MCF 10A (cell line): ENCODE results near the gene RGL2. TPM values are rescaled to one million over a fixed set of nuclear protein-coding genes. Genes with fewer than 3 reads are reported as not detected.
"Not testable (repeated sequence)": the region's sequence is repeated elsewhere in the genome, so short reads cannot be mapped to it uniquely, and the experiment has no call there.

Experiments
- BruUV-seq: library from RNA; stranded (reverse); fragments of 400-500 nt; replicated peaks from 2 replicates; lab custom pipeline; 2021; lab: Mats Ljungman, UMichigan
- CTCF ChIA-PET: fragments of 300-600 bp; sonication (Branson Sonifier 250); formaldehyde crosslinking; extraction: SDS; loops from one replicate; lab custom pipeline; 2021; ENCODE audit warnings: antibody characterized with exemption, inconsistent platforms; lab: Yijun Ruan, JAX
- POLR2A ChIA-PET: fragments of 300-600, 350-650 bp; sonication (Branson Sonifier 250); formaldehyde crosslinking; extraction: SDS; loops from one replicate; lab custom pipeline; 2020; ENCODE audit warnings: antibody characterized with exemption, inconsistent platforms; lab: Yijun Ruan, JAX
- DNase-seq: peaks from one replicate; pipeline ENCODE4 v3.0.0-alpha.2; 2018; ENCODE audit not compliant: unreplicated experiment
- H3K27ac Mint-ChIP-seq: one replicate; pipeline ENCODE4 v1.8.0; 2022; ENCODE audit warnings: mild to moderate bottlenecking, low read depth, mixed read lengths; ENCODE audit not compliant: unreplicated experiment
- H3K27me3 Mint-ChIP-seq: one replicate; pipeline ENCODE4 v1.8.0; 2022; ENCODE audit warnings: mixed read lengths; ENCODE audit not compliant: insufficient read depth, unreplicated experiment
- H3K36me3 Mint-ChIP-seq: one replicate; pipeline ENCODE4 v1.8.0; 2022; ENCODE audit warnings: mild to moderate bottlenecking, moderate library complexity, mixed read lengths; ENCODE audit not compliant: insufficient read depth, unreplicated experiment
- H3K4me1 Mint-ChIP-seq: one replicate; pipeline ENCODE4 v1.8.0; 2022; ENCODE audit warnings: mixed read lengths; ENCODE audit not compliant: insufficient read depth, unreplicated experiment
- H3K4me3 Mint-ChIP-seq: one replicate; pipeline ENCODE4 v1.8.0; 2022; ENCODE audit warnings: mild to moderate bottlenecking, moderate library complexity, mixed read lengths; ENCODE audit not compliant: unreplicated experiment
- H3K9me3 Mint-ChIP-seq: one replicate; pipeline ENCODE4 v1.8.0; 2022; ENCODE audit warnings: mixed read lengths; ENCODE audit not compliant: unreplicated experiment
- intact Hi-C: fragments of 100-400 bp; cut with micrococcal nuclease; formaldehyde crosslinking; loops from 2 replicates; pipeline ENCODE4 v1.14.1; 2022
- total RNA-seq: library from RNA; stranded (reverse); gene quantifications from 2 replicates; pipeline ENCODE4 v1.2.3, GENCODE V29; 2022
- TF ChIP-seq, protein P1 (sequence below): fragments of 200-600 bp; IDR thresholded peaks from one replicate; pipeline ENCODE4 v1.8.0; 2022; ENCODE audit warnings: antibody characterized with exemption, mild to moderate bottlenecking; ENCODE audit not compliant: unreplicated experiment

Gene RGL2
- total RNA-seq, 1 experiment from 2014 or later: 30.4 TPM

- no peak overlapping the region for H3K27ac Mint-ChIP-seq
- no peaks in the 10 kb centered on the region for H3K27me3 Mint-ChIP-seq
- no peaks in the 10 kb centered on the region for H3K9me3 Mint-ChIP-seq
- intact Hi-C loops: no loop called here
- BruUV-seq: no TSS peak
- CTCF ChIA-PET: interaction anchor here (0.6 to 2.5 kb wide), 16 partner anchors 8 to 530 kb away, joined by 3 to 17 read pairs (median 4); partner anchors contain the start of genes KIFC1 and ZBTB22
- H3K4me1 Mint-ChIP-seq: peaks cover 15% of the 10 kb centered on the region
- TF ChIP-seq, protein P1, sequence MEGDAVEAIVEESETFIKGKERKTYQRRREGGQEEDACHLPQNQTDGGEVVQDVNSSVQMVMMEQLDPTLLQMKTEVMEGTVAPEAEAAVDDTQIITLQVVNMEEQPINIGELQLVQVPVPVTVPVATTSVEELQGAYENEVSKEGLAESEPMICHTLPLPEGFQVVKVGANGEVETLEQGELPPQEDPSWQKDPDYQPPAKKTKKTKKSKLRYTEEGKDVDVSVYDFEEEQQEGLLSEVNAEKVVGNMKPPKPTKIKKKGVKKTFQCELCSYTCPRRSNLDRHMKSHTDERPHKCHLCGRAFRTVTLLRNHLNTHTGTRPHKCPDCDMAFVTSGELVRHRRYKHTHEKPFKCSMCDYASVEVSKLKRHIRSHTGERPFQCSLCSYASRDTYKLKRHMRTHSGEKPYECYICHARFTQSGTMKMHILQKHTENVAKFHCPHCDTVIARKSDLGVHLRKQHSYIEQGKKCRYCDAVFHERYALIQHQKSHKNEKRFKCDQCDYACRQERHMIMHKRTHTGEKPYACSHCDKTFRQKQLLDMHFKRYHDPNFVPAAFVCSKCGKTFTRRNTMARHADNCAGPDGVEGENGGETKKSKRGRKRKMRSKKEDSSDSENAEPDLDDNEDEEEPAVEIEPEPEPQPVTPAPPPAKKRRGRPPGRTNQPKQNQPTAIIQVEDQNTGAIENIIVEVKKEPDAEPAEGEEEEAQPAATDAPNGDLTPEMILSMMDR: no peak
- H3K4me3 Mint-ChIP-seq: no peak overlapping the region
- H3K36me3 Mint-ChIP-seq: no peaks in the 10 kb centered on the region
- DNase-seq: no peak
- POLR2A ChIA-PET: interaction anchor here (0.7 to 2.2 kb wide), 7 partner anchors 10 to 370 kb away, joined by 3 to 10 read pairs (median 4); partner anchors contain the start of genes PFDN6 and WDR46
Observed at GRCh38 chr6:33343953-33344611, 45.3 kb upstream of the RGL2 start.

DNA sequence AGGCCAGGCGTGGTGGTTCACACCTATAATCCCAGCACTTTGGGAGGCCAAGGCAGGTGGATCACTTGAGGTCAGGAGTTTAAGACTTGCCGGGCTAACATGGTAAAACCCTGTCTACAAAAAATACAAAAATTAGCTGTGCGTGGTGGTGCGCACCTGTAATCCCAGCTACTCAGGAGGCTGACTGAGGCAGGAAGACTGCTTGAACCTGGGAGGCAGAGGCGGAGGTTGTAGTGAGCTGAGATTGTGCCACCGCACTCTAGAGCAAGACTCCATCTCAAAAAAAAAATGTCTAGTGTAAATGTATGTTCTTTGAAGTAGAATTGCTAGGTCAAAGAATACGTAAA is 44.8 kb upstream of the RGL2 start:
- DNase-seq, H3K4me3 Mint-ChIP-seq, H3K9me3 Mint-ChIP-seq, H3K36me3 Mint-ChIP-seq, H3K27me3 Mint-ChIP-seq, H3K27ac Mint-ChIP-seq, BruUV-seq, intact Hi-C loops: not testable (repeated sequence)
- peaks cover 15% of the 10 kb centered on the region for H3K4me1 Mint-ChIP-seq
- ChIA-PET POLR2A (interaction anchor here (0.7 to 2.2 kb wide), 3 partner anchors 10 to 54 kb away, joined by 3 to 7 read pairs (median 4); partner anchors contain the start of genes PFDN6 and WDR46), CTCF (interaction anchor here (0.7 to 1.4 kb wide), 4 partner anchors 19 to 529 kb away, joined by 3 to 4 read pairs (median 4); partner anchors contain the start of gene KIFC1)

- no TSS peak for BruUV-seq
- no peaks in the 10 kb centered on the region for H3K27me3 Mint-ChIP-seq
- ChIA-PET CTCF (no interaction called here), POLR2A (no interaction called here)
- no peaks in the 10 kb centered on the region for H3K4me1 Mint-ChIP-seq
- H3K4me3 Mint-ChIP-seq: no peak overlapping the region
- no peak overlapping the region for H3K27ac Mint-ChIP-seq
- no peaks in the 10 kb centered on the region for H3K36me3 Mint-ChIP-seq
- TF ChIP-seq, protein P1: no peak
- no peak for DNase-seq
- intact Hi-C loops: no loop called here
- H3K9me3 Mint-ChIP-seq: no peaks in the 10 kb centered on the region
Observed at GRCh38 chr6:33339193-33339592, 40.5 kb upstream of the RGL2 start.

- H3K4me1 Mint-ChIP-seq: no peaks in the 10 kb centered on the region
- H3K9me3 Mint-ChIP-seq: no peaks in the 10 kb centered on the region
- BruUV-seq: no TSS peak
- H3K27ac Mint-ChIP-seq: no peak overlapping the region
- ChIA-PET CTCF (interaction anchor here (0.9 to 1.5 kb wide), 3 partner anchors 9 to 38 kb away, joined by 3 to 9 read pairs (median 4); no protein-coding TSS in a partner anchor), POLR2A (no interaction called here)
- no peak overlapping the region for H3K4me3 Mint-ChIP-seq
- no peaks in the 10 kb centered on the region for H3K36me3 Mint-ChIP-seq
- DNase-seq: no peak
- H3K27me3 Mint-ChIP-seq: no peaks in the 10 kb centered on the region
- intact Hi-C loops: no loop called here
- TF ChIP-seq, protein P1: no peak
Observed at GRCh38 chr6:33336495-33336894, 37.8 kb upstream of the RGL2 start.
